HG02943 (cell line): ENCODE measurements around the gene PIGV.
"Not testable (repeated sequence)": the region's sequence is repeated elsewhere in the genome, so short reads cannot be mapped to it uniquely, and the experiment has no call there.

Experiments used
- ATAC-seq: cut with Tn5 transposase; IDR thresholded peaks from one replicate; pipeline ENCODE4 v1.9.1; 2021; ENCODE audit warnings: mild to moderate bottlenecking, low read depth, moderate library complexity; ENCODE audit not compliant: unreplicated experiment

PIGV gene

GRCh38 chr1:26790551-26790953, 2.8 kb downstream of the PIGV start:
- ATAC-seq = no peak

GRCh38 chr1:26791148-26791547, 3.4 kb downstream of the PIGV start:
- ATAC-seq = no peak

GRCh38 chr1:26791626-26792025, 3.9 kb downstream of the PIGV start:
- no peak for ATAC-seq

GRCh38 chr1:26792924-26793323, 5.2 kb downstream of the PIGV start:
- ATAC-seq = no peak

- no peak for ATAC-seq
Observed at GRCh38 chr1:26794391-26794790, 6.6 kb downstream of the PIGV start.

GRCh38 chr1:26797627-26798026, 9.9 kb downstream of the PIGV start:
- ATAC-seq = no peak

GRCh38 chr1:26799479-26800142, 11.9 kb downstream of the PIGV start:
- ATAC-seq = no peak

- not testable (repeated sequence) for ATAC-seq
Observed at GRCh38 chr1:26803932-26804331, 16.2 kb downstream of the PIGV start.

- ATAC-seq = not testable (repeated sequence)
Observed at GRCh38 chr1:26810105-26810504, 22.4 kb downstream of the PIGV start.

GRCh38 chr1:26811057-26811456, 23.3 kb downstream of the PIGV start:
- ATAC-seq = no peak

- ATAC-seq = no peak
Observed at GRCh38 chr1:26811708-26812107, 24.0 kb downstream of the PIGV start.

- no peak for ATAC-seq
Observed at GRCh38 chr1:26814377-26814776, 26.6 kb downstream of the PIGV start.

GRCh38 chr1:26814893-26815292, 27.1 kb downstream of the PIGV start:
- ATAC-seq = no peak

GRCh38 chr1:26820784-26821269, 33.1 kb downstream of the PIGV start:
- no peak for ATAC-seq

GRCh38 chr1:26822737-26823395, 35.1 kb downstream of the PIGV start:
- ATAC-seq = no peak

GRCh38 chr1:26824731-26825130, 37.0 kb downstream of the PIGV start:
- ATAC-seq = no peak

GRCh38 chr1:26826261-26827105, 38.7 kb downstream of the PIGV start, which contains the start of gene ZDHHC18:
Gene ZDHHC18, plus strand, starts transcription at chr1:26826688. Its CDS starts 117 bp downstream, at chr1:26826805.
- no peak for ATAC-seq

- no peak for ATAC-seq
Observed at GRCh38 chr1:26827106-26827604, 39.4 kb downstream of the PIGV start.

GRCh38 chr1:26827663-26828062, 39.9 kb downstream of the PIGV start:
- ATAC-seq = no peak

GRCh38 chr1:26828411-26828991, 40.8 kb downstream of the PIGV start:
- ATAC-seq = no peak
